HuH-7 (cell line): ENCODE measurements around the gene KIF7.
"Not testable (repeated sequence)": the region's sequence is repeated elsewhere in the genome, so short reads cannot be mapped to it uniquely, and the experiment has no call there.

ENCODE experiments used
- DNase-seq: peaks from one replicate; pipeline ENCODE4 v3.0.0; 2011; ENCODE audit warnings: low spot score

The KIF7 gene

DNA sequence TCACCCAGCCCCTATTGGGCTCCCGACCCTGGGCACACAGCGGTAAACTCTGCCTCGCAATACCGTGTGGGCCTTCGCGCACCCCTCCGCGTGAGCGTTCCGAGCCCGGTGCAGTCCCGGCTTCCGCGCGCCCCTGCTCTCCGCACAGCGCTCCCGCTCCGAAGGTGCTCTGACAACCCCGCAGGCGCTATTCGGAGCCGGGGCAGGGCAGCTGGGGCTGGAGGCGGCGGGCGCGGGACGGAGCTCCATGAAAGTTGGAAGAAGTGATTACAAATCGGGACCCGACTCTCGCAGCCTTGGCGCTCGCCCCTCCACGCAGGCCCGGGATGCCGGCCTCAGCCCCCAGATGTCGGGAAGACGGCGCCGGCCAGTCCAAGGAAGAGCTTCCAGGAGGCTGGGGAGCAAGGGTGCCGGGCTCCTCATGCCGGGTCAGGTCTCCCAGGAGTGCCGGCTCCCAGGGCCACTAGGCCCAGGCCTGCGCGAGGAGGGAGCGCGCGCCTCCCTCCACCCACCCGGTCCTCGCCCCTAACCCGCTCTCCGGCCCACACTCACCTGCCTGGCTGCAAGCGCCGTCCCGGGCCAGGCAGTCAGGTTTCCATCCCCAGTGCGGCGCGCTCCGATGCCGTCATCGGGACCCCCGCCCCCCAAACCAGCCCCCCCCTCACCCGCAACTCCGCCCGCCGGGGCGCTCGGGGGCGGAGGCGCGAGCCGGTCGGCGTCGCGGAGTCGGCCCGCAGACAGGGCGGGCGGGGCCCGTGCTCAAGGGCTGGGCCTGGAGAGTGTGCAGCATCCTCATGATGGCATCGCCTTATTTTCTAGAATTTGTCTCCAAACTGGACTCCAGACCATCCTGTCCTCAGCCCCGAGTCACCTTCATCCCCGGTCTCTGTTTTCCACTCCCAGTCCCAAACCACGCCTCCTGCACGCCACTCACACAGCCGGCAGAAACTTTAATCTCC is at the start of gene KIF7:
Gene KIF7 (minus strand): TSS at position 621 of the 959 bp plus-strand sequence. CDS start 2,537 bp downstream, outside the sequence.
- peak; percentile 81 for DNase-seq

GRCh38 chr15:89704411-89704810 is 49.1 kb upstream of the KIF7 start:
- DNase-seq: no peak

- DNase-seq: no peak
These were observed 39.9 kb upstream of the KIF7 start for GRCh38 chr15:89695198-89695597.

DNA sequence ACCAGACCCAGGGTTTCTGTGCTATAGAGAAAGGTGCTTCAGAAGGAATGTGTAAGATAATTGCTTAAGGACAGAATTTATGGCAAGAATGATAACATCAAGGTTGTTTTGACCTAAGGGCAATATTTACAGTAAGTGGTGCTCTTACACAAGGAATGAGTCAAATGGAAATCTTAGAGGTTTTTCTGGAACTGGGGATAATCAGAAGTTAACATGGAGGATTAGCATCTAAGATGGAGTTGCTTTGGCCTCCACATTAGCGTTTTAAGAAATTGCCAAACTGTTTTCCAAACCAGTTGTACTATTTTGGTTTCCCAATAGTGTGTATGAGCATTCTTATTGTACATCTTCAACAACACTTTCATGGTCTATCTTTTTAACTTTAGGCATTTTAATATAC is 38.4 kb upstream of the KIF7 start:
- DNase-seq: no peak

DNA sequence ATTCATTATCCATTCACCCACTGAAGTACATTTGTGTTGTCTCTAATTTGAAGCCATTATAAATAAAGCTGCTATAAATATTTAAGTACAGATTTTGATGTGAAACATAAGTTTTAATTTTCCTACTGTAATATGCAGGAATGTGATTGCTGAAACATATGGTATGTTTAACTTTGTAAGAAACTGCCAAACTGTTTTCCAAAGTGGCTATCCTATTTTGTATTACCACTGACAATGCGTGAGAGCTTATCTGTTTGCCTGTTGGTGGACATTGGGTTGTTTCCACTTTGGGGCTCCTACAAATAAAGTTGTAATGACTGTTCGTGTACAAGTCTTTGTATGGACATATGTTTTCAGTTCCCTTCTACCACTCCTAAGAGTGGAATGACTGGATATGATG is 37.8 kb upstream of the KIF7 start:
- DNase-seq: no peak

- peak; percentile 84 for DNase-seq
These were observed 35.3 kb upstream of the KIF7 start, which contains the start of the genes PEX11A and WDR93 for GRCh38 chr15:89690276-89691218. Gene PEX11A (minus strand): TSS chr15:89690754. CDS start chr15:89690632, 122 bp downstream. Gene WDR93 (plus strand): TSS chr15:89690811. CDS start chr15:89701747, 10,936 bp downstream.

DNA sequence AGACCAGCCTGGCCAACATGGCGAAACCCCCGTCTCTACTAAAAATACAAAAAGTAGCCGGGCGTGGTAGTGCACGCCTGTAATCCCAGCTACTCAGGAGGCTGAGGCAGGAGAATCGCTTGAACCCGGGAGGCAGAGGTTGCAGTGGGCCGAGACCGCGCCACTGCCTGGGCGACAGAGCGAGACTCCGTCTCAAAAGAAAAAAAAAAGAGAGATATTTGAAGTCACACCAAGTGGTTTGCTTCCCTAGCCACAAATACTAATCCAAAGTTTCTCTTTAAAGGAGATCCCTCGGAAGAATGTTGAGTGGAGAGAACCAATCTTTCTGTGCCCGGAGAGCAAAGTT is 34.6 kb upstream of the KIF7 start:
- not testable (repeated sequence) for DNase-seq

DNA sequence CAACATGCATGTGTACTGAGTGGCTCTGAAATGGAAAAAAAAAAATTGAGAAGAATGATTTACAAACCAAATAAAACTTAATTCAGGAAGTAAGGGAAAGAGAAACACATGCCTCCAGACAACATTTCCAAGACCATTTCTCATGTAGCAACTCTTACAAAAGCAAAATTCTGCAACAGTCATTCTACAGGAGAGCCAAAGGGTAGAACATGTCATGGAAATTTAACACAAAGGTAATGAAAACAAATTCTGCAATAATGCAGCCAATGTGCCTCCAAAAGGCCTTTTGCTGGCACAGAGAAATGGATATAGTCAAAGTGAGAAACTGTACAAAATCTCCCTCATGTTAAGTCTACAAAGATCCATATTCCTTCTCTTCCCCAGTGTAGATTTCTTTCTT is 31.3 kb upstream of the KIF7 start:
- DNase-seq: no peak

- DNase-seq: no peak
These were observed 30.7 kb upstream of the KIF7 start for GRCh38 chr15:89685995-89686394.

DNA sequence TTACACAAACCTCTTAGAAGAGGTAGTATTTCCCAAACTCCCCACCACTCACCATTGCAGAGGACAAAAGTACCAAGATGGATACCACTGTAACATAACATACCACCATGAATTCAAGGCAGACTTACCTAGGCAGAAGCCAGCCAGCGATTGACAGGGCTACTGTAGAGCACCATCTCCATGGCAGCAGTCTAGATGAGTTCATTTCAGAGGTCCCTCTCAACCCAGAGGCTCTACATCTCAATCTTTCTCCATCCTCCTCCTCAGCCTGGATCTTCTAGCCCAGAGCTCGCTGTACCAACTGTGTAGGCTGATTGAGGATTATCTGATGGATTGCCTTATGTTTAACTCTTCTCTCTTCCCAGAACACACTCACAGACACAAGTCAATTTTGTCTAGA is 25.9 kb upstream of the KIF7 start:
- DNase-seq: no peak

DNA sequence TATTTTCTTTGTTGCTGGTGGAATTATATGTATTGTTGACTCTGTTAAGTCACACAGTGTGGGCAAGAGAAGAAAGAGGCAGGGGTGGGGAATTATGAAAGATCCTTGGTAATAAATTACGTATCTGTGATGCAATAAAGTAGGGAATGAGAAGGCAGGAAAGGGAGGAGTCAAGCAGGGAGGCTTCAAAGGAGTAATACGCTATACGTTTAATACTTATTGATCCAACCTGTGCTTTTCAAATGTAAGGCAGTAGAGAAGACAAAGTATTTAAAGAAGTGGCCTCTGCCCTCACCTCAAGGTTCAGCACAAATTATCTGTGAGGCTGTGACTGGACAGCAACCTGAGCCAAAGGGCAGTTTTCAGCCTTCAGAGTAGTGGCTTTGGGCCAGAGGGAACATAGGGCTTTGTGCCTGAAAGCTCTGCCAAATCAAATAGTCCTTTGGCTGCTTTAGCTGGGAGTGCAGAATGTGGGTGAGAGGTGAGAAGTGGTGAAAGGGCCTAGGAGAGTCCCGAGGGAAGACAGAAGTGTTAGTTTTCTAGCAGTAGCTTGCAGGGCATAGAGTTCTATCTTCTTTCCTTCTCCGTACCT is 25.1 kb upstream of the KIF7 start:
- no peak for DNase-seq

DNA sequence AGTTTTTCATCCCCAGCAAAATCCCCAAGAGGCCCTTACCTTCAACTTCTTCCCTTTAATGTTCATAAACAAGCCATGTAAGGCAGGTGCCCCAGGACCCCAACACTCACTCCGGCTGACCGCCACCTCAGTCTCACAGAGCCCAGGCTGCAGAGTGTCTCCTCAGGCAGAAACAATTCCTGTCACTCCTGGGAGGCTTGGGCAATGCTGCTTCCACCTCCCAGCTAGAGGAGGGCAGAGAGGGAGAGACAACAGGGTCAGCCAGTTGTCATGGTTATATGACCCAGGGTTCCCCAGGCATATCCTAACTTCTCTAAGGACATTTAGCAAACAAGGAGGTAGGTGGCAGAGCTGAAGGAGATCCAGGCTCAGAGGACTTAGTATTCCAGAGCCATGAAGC is 23.9 kb upstream of the KIF7 start, which contains the start of gene PLIN1:
Gene PLIN1 (minus strand): TSS at position 156 of the 400 bp plus-strand sequence. CDS start 1,878 bp downstream, outside the sequence.
- DNase-seq: no peak

DNA sequence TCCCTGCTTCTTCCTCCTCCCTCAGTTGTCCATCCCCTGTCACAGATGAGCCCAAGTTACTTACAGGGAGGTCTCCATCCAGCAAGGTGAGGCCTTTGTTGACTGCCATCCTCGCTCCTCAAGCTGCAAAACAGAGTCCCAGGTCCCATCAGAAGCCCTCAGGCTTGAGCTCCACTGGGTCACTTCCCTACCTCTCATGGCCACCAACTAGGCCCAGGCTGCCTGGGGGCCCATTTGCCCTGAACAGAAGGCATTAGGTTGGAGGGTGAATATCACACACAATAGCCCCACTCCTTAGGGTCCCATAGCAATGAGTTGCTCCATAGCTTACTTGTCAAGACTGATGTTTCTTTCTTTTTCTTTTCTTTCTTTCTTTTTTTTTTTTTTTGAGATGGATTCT is 22.1 kb upstream of the KIF7 start:
- no peak for DNase-seq

GRCh38 chr15:89675606-89676005 is 20.3 kb upstream of the KIF7 start:
- DNase-seq: no peak

- DNase-seq: no peak
These were observed 19.3 kb upstream of the KIF7 start for GRCh38 chr15:89674526-89674925.

DNA sequence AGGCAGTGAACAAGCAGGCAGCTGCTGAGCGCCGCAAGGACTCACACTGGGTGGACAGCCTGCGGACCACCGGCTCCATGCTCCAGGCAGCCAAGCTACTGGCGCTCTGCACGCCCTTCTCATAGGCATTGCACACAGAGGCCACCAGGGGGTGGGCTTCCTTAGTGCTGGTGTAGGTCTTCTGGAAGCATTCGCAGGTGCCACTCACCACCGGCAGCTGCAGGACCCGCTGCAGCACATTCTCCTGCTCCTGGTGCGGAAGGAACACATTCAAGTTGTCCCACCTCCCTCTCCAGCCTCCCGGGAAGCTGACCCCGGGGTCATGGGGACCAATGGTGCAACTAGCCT is 17.9 kb upstream of the KIF7 start:
- peak; percentile 89 for DNase-seq

GRCh38 chr15:89672221-89673164 is 17.2 kb upstream of the KIF7 start:
- no peak for DNase-seq

DNA sequence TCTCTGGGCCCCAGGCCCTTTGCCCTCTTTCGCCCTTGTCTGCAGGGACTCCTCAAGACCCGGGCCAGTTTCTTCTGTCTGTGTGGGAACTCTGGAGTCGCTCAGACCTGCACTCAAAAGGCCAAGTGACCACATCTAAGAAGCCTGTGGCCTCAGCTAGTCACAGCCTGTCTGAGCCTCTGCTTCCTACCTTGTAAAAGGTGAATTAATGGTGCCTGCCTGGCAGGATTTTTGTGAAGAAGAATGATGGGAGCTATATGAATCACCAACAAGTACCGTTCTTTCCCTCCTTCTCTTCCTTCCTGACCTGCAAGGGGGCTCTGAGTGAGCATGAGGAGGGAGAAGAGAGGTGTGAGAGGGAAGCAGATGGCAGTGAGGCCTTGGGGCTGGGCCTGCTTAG is 16.4 kb upstream of the KIF7 start:
- DNase-seq: no peak

DNA sequence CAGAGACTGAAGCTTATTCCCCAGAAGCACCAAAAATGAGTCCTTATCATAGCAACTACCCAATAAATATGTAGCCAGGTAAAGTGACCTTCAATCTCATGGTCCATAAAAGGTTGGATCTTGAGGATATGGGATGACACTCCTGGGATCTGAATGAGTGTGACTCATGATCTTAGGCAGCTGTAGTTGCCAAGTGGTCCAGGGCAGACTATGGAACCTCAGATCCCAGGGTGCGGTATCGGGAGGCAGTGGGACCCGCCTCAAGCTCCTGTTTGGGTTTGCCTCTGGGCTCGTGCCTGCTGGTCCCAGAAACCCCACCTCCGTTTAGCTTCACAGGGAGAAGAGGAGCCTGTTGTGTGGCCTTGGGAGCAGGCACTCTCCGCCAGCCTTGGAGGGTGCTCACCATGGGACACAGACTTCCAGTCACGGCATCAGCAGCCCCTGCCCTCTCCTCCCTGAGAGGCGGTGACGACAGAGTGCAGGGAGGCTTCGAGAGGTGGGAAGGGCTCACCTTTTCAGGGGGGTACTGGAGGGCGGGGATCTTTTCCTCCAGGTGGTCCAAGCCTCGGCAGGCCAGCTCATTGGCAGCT is 15.8 kb upstream of the KIF7 start:
- no peak for DNase-seq

- DNase-seq: no peak
These were observed 14.7 kb upstream of the KIF7 start for GRCh38 chr15:89669941-89670340.
